Muscle of leg (tissue), 11 donors: ENCODE data around the gene HSD3B7. TPM values are rescaled to one million over a fixed set of nuclear protein-coding genes. Genes with fewer than 3 reads are reported as not detected.
"Not testable (repeated sequence)": the region's sequence is repeated elsewhere in the genome, so short reads cannot be mapped to it uniquely, and the experiment has no call there.

Experiments used
- DNase-seq: peaks from one replicate; pipeline ENCODE4 v3.0.0; 2013
- H3K27ac ChIP-seq: one replicate; pipeline ENCODE4 v1.5.1; 2013; ENCODE audit warnings: mild to moderate bottlenecking, low read length, control low read depth
- H3K27me3 ChIP-seq: one replicate; pipeline ENCODE4 v1.6.1; 2013; ENCODE audit warnings: low read length; ENCODE audit not compliant: control insufficient read depth, insufficient read depth
- H3K36me3 ChIP-seq: one replicate; pipeline ENCODE4 v1.6.1; 2013; ENCODE audit warnings: low read length; ENCODE audit not compliant: control insufficient read depth, insufficient read depth
- H3K4me1 ChIP-seq: one replicate; pipeline ENCODE4 v1.6.1; 2013; ENCODE audit warnings: low read length; ENCODE audit not compliant: control insufficient read depth, insufficient read depth
- H3K4me3 ChIP-seq: one replicate; pipeline ENCODE4 v1.5.1; 2013; ENCODE audit warnings: low read length, control low read depth
- H3K9me3 ChIP-seq: replicated peaks from 2 replicates; pipeline ENCODE4 v1.6.1; 2013; ENCODE audit warnings: low read depth, low read length; ENCODE audit not compliant: control insufficient read depth
- WGBS: methylation state at CpG from one replicate; pipeline ENCODE4 v1.1.5; 2013; ENCODE audit warnings: missing lambda C conversion rate; ENCODE audit not compliant: insufficient coverage; 5-methylcytosine and 5-hydroxymethylcytosine counted together
- polyA plus RNA-seq, 8 donors: library from polyadenylated mRNA; unstranded; fragments of 120-200 nt; gene quantifications; one replicate each; pipeline versions ENCODE4 v1.2.1 to v1.2.3, GENCODE V29; 2013; ENCODE audit warnings: inconsistent platforms in 1 of 8, low replicate concordance in 1 of 8; ENCODE audit not compliant: insufficient read length in 8 of 8, insufficient read depth in 1 of 8
- total RNA-seq: library from RNA; stranded (reverse); fragments of 120-200 nt; gene quantifications from one replicate; pipeline ENCODE4 v1.2.4, GENCODE V29; 2013

The HSD3B7 gene
- total and polyA plus RNA-seq, 9 donors: 7.3 to 13.7 (median 9.1) TPM

- H3K9me3 ChIP-seq: no peaks in the 10 kb centered on the region
- H3K36me3 ChIP-seq: no peaks in the 10 kb centered on the region
- peaks cover 38% of the 10 kb centered on the region for H3K27me3 ChIP-seq
- 83% methylated on average over 1 of the region's 5 CpGs for WGBS
- DNase-seq: no peak
- H3K27ac ChIP-seq: no peak overlapping the region
- no peak overlapping the region for H3K4me3 ChIP-seq
- peaks cover 15% of the 10 kb centered on the region for H3K4me1 ChIP-seq
Observed at GRCh38 chr16:31008551-31008950, 23.5 kb downstream of the HSD3B7 start.

- H3K27ac ChIP-seq: no peak overlapping the region
- no peaks in the 10 kb centered on the region for H3K9me3 ChIP-seq
- no peaks in the 10 kb centered on the region for H3K36me3 ChIP-seq
- 77% methylated on average over 6 of the region's 7 CpGs for WGBS
- no peak for DNase-seq
- H3K27me3 ChIP-seq: peaks cover 39% of the 10 kb centered on the region
- H3K4me1 ChIP-seq: peaks cover 12% of the 10 kb centered on the region
- no peak overlapping the region for H3K4me3 ChIP-seq
Observed at GRCh38 chr16:31009120-31009519, 24.1 kb downstream of the HSD3B7 start.

GRCh38 chr16:31009894-31010584 is 25.0 kb downstream of the HSD3B7 start:
- whole genome bisulfite sequencing: 4% methylated on average over 29 of the region's 36 CpGs
- no peaks in the 10 kb centered on the region for H3K36me3 ChIP-seq
- no peaks in the 10 kb centered on the region for H3K9me3 ChIP-seq
- DNase-seq: no peak
- H3K4me1 ChIP-seq: peaks cover 12% of the 10 kb centered on the region
- H3K27ac ChIP-seq: no peak overlapping the region
- peaks cover 39% of the 10 kb centered on the region for H3K27me3 ChIP-seq
- peak overlapping the region; percentile 25 for H3K4me3 ChIP-seq

- 7% methylated on average over 33 of the region's 45 CpGs for WGBS
- no peaks in the 10 kb centered on the region for H3K9me3 ChIP-seq
- no peaks in the 10 kb centered on the region for H3K36me3 ChIP-seq
- H3K4me1 ChIP-seq: peaks cover 12% of the 10 kb centered on the region
- peak within 1 kb of the TSS; percentile 36 for H3K4me3 ChIP-seq
- H3K27me3 ChIP-seq: peaks cover 39% of the 10 kb centered on the region
- peak; percentile 73 for DNase-seq
- H3K27ac ChIP-seq: no peak within 1 kb of the TSS
Observed at GRCh38 chr16:31010585-31011325, 25.7 kb downstream of the HSD3B7 start, which contains the start of gene STX1B. Gene STX1B, minus strand, starts transcription at chr16:31010638. Its CDS starts 242 bp downstream, at chr16:31010396.

GRCh38 chr16:31011815-31012214 is 26.8 kb downstream of the HSD3B7 start:
- not testable (repeated sequence) for H3K27ac ChIP-seq, DNase-seq, H3K4me3 ChIP-seq, H3K36me3 ChIP-seq, H3K9me3 ChIP-seq
- H3K27me3 ChIP-seq: peaks cover 37% of the 10 kb centered on the region
- H3K4me1 ChIP-seq: peaks cover 12% of the 10 kb centered on the region
- WGBS: 92% methylated on average over 7 of the region's 7 CpGs

GRCh38 chr16:31013292-31013691 is 28.3 kb downstream of the HSD3B7 start:
- H3K4me3 ChIP-seq, H3K9me3 ChIP-seq, H3K27ac ChIP-seq, DNase-seq, H3K36me3 ChIP-seq: not testable (repeated sequence)
- H3K4me1 ChIP-seq: peaks cover 12% of the 10 kb centered on the region
- H3K27me3 ChIP-seq: peaks cover 28% of the 10 kb centered on the region

GRCh38 chr16:31016018-31016417 is 31.0 kb downstream of the HSD3B7 start:
- WGBS: 71% methylated on average over 6 of the region's 6 CpGs

GRCh38 chr16:31017756-31018155 is 32.7 kb downstream of the HSD3B7 start:
- 82% methylated on average over 3 of the region's 10 CpGs for WGBS
- H3K27me3 ChIP-seq, H3K36me3 ChIP-seq, DNase-seq, H3K9me3 ChIP-seq, H3K4me1 ChIP-seq, H3K27ac ChIP-seq, H3K4me3 ChIP-seq: not testable (repeated sequence)

More at GRCh38 chr16:31016018-31016417, 31.0 kb downstream of the HSD3B7 start:
- H3K4me1 ChIP-seq: peaks cover 2% of the 10 kb centered on the region
- H3K4me3 ChIP-seq: no peak overlapping the region
- H3K27ac ChIP-seq: no peak overlapping the region
- H3K9me3 ChIP-seq: no peaks in the 10 kb centered on the region
- DNase-seq: no peak
- peaks cover 14% of the 10 kb centered on the region for H3K27me3 ChIP-seq
- H3K36me3 ChIP-seq: no peaks in the 10 kb centered on the region

- H3K9me3 ChIP-seq: no peaks in the 10 kb centered on the region
- no peak overlapping the region for H3K27ac ChIP-seq
- H3K27me3 ChIP-seq: no peaks in the 10 kb centered on the region
- H3K4me3 ChIP-seq: no peak overlapping the region
- no CpG with 5 or more reads among the region's 3 CpGs for whole genome bisulfite sequencing
- no peaks in the 10 kb centered on the region for H3K36me3 ChIP-seq
- H3K4me1 ChIP-seq: peaks cover 6% of the 10 kb centered on the region
- DNase-seq: no peak
Observed at GRCh38 chr16:31020536-31020935, 35.5 kb downstream of the HSD3B7 start.

- no peak overlapping the region for H3K4me3 ChIP-seq
- H3K36me3 ChIP-seq: no peaks in the 10 kb centered on the region
- peaks cover 6% of the 10 kb centered on the region for H3K4me1 ChIP-seq
- 77% methylated on average over 4 of the region's 12 CpGs for WGBS
- H3K27ac ChIP-seq: peak overlapping the region; percentile 47
- H3K9me3 ChIP-seq: no peaks in the 10 kb centered on the region
- H3K27me3 ChIP-seq: no peaks in the 10 kb centered on the region
- DNase-seq: no peak
Observed at GRCh38 chr16:31022544-31023251, 37.7 kb downstream of the HSD3B7 start.
